IMR-90 (cell line): ENCODE measurements around the gene CMC2. TPM values are rescaled to one million over a fixed set of nuclear protein-coding genes. Genes with fewer than 3 reads are reported as not detected.

Experiments
- ATAC-seq: fragments of 200-7000 bp; cut with Tn5 transposase; 2 replicates; pipeline ENCODE4 v1.9.1; 2020; ENCODE audit warnings: low read depth, mild to moderate bottlenecking, moderate library complexity
- BruUV-seq: library from RNA; stranded (reverse); fragments of 400-500 nt; replicated peaks from 2 replicates; lab custom pipeline; 2021; lab: Mats Ljungman, UMichigan
- CTCF ChIA-PET: fragments of 300-600 bp; formaldehyde crosslinking; extraction: SDS; loops from one replicate; lab custom pipeline; 2021; ENCODE audit warnings: antibody characterized with exemption; lab: Yijun Ruan, JAX
- POLR2A ChIA-PET: fragments of 300-600 bp; sonication (Branson Sonifier 250); formaldehyde crosslinking; loops from one replicate; lab custom pipeline; 2022; ENCODE audit warnings: antibody characterized with exemption; ENCODE audit not compliant: unreplicated experiment; lab: Charles Lee
- DNase-seq: peaks from one replicate; pipeline ENCODE4 v3.0.0; 2013
- H2AFZ ChIP-seq: replicated peaks from 2 replicates; pipeline ENCODE3; 2013; ENCODE audit warnings: low read length, mild to moderate bottlenecking; ENCODE audit not compliant: poor library complexity
- H2AK5ac ChIP-seq: 2 replicates; pipeline ENCODE4 v1.6.1; 2013; ENCODE audit warnings: low read depth, low read length, inconsistent platforms
- H2AK9ac ChIP-seq: replicated peaks from 2 replicates; pipeline ENCODE3; 2013; ENCODE audit warnings: mild to moderate bottlenecking, low read depth, low read length, moderate library complexity; ENCODE audit not compliant: poor library complexity
- H2BK120ac ChIP-seq: 2 replicates; pipeline ENCODE4 v1.6.1; 2013; ENCODE audit warnings: low read depth, low read length, inconsistent platforms
- H2BK15ac ChIP-seq: 3 replicates; pipeline ENCODE4 v1.6.1; 2013; ENCODE audit warnings: low read depth, low read length, inconsistent platforms
- H2BK20ac ChIP-seq: 2 replicates; pipeline ENCODE4 v1.6.1; 2013; ENCODE audit warnings: low read depth, mild to moderate bottlenecking, inconsistent platforms, low read length, moderate library complexity
- H2BK5ac ChIP-seq: 2 replicates; pipeline ENCODE4 v1.6.1; 2013; ENCODE audit warnings: mild to moderate bottlenecking, low read depth, low read length, inconsistent platforms; ENCODE audit not compliant: poor library complexity, severe bottlenecking
- H3K14ac ChIP-seq: replicated peaks from 2 replicates; pipeline ENCODE4 v1.6.1; 2013; ENCODE audit warnings: low read depth, low read length, inconsistent platforms
- H3K18ac ChIP-seq: 2 replicates; pipeline ENCODE4 v1.6.1; 2013; ENCODE audit warnings: low read depth, low read length, control low read depth
- H3K23ac ChIP-seq: 2 replicates; pipeline ENCODE4 v1.6.1; 2013; ENCODE audit warnings: low read depth, low read length, inconsistent platforms
- H3K27ac ChIP-seq: 2 replicates; pipeline ENCODE4 v1.5.1; 2013; ENCODE audit warnings: mild to moderate bottlenecking, control low read depth, low read length; ENCODE audit not compliant: insufficient read depth
- H3K27me3 ChIP-seq: 2 replicates; pipeline ENCODE4 v1.6.1; 2013; ENCODE audit warnings: low read length; ENCODE audit not compliant: control insufficient read depth, insufficient read depth
- H3K36me3 ChIP-seq: 2 replicates; pipeline ENCODE4 v1.6.1; 2013; ENCODE audit warnings: low read length, mixed read lengths; ENCODE audit not compliant: control insufficient read depth, insufficient read depth
- H3K4ac ChIP-seq: 2 replicates; pipeline ENCODE4 v1.6.1; 2013; ENCODE audit warnings: low read depth, low read length, inconsistent platforms
- H3K4me1 ChIP-seq: 2 replicates; pipeline ENCODE4 v1.6.1; 2013; ENCODE audit warnings: low read length, mixed read lengths; ENCODE audit not compliant: control insufficient read depth, insufficient read depth
- H3K4me2 ChIP-seq: 2 replicates; pipeline ENCODE4 v1.6.1; 2013; ENCODE audit warnings: low read depth, mild to moderate bottlenecking, control low read depth, low read length, moderate library complexity
- H3K4me3 ChIP-seq: 2 replicates; pipeline ENCODE4 v1.5.1; 2013; ENCODE audit warnings: low read depth, mild to moderate bottlenecking, control low read depth, low read length, moderate library complexity; ENCODE audit not compliant: insufficient read depth
- H3K56ac ChIP-seq: 2 replicates; pipeline ENCODE4 v1.6.1; 2013; ENCODE audit warnings: low read length, inconsistent platforms; ENCODE audit not compliant: insufficient read depth; ENCODE audit errors: extremely low read depth
- H3K79me1 ChIP-seq, 2 experiments: 2 replicates each; pipeline ENCODE4 v1.6.1; 2013; ENCODE audit warnings: low read length in 2 of 2, inconsistent platforms in 1 of 2, low read depth in 1 of 2
- H3K9ac ChIP-seq: 2 replicates; pipeline ENCODE4 v1.6.1; 2013; ENCODE audit warnings: low read depth, low read length, control low read depth
- H3K9me1 ChIP-seq: 2 replicates; pipeline ENCODE4 v1.6.1; 2013; ENCODE audit warnings: low read length, inconsistent platforms; ENCODE audit not compliant: insufficient read depth
- H3K9me3 ChIP-seq: 2 replicates; pipeline ENCODE4 v1.6.1; 2013; ENCODE audit warnings: low read length; ENCODE audit not compliant: control insufficient read depth, insufficient read depth
- H4K20me1 ChIP-seq: 2 replicates; pipeline ENCODE4 v1.6.1; 2013; ENCODE audit warnings: low read length, inconsistent platforms; ENCODE audit not compliant: insufficient read depth
- H4K5ac ChIP-seq: 2 replicates; pipeline ENCODE4 v1.6.1; 2013; ENCODE audit warnings: mild to moderate bottlenecking, low read depth, low read length, control low read depth
- H4K8ac ChIP-seq, 2 experiments: 2 replicates each; pipeline ENCODE4 v1.6.1; 2013; ENCODE audit warnings: low read depth in 2 of 2, low read length in 2 of 2, control low read depth in 1 of 2, inconsistent platforms in 1 of 2
- H4K91ac ChIP-seq: 2 replicates; pipeline ENCODE4 v1.6.1; 2013; ENCODE audit warnings: low read depth, low read length, inconsistent platforms; ENCODE audit not compliant: insufficient read depth
- BHLHE40 ChIP-seq: fragments of 150-350 bp; IDR thresholded peaks from 2 replicates; pipeline ENCODE4 v1.6.1; 2016; ENCODE audit warnings: mild to moderate bottlenecking, low read depth, low read length
- CEBPB ChIP-seq: IDR thresholded peaks from 2 replicates; pipeline ENCODE4 v1.6.1; 2012; ENCODE audit warnings: low read depth, low read length, improper control_type of control experiment
- CHD1 ChIP-seq: IDR thresholded peaks from 2 replicates; pipeline ENCODE4 v1.6.1; 2012; ENCODE audit warnings: low read depth, low read length, improper control_type of control experiment
- FOS ChIP-seq: fragments of 150-350 bp; IDR thresholded peaks from 2 replicates; pipeline ENCODE4 v1.6.1; 2016; ENCODE audit warnings: low read depth, low read length
- MAFK ChIP-seq: IDR thresholded peaks from 2 replicates; pipeline ENCODE4 v1.6.1; 2012; ENCODE audit warnings: low read depth, low read length, improper control_type of control experiment
- MAZ ChIP-seq: IDR thresholded peaks from 2 replicates; pipeline ENCODE4 v1.6.1; 2012; ENCODE audit warnings: low read depth, mild to moderate bottlenecking, low read length, improper control_type of control experiment, moderate library complexity, borderline replicate concordance
- MXI1 ChIP-seq: IDR thresholded peaks from 2 replicates; pipeline ENCODE4 v1.6.1; 2012; ENCODE audit warnings: low read depth, mild to moderate bottlenecking, low read length, moderate library complexity, borderline replicate concordance
- NFE2L2 ChIP-seq: fragments of 150-350 bp; IDR thresholded peaks from 2 replicates; pipeline ENCODE4 v1.6.1; 2016; ENCODE audit warnings: low read depth, mild to moderate bottlenecking, low read length
- POLR2A ChIP-seq: IDR thresholded peaks from 2 replicates; pipeline ENCODE4 v1.6.1; 2012; ENCODE audit warnings: mild to moderate bottlenecking, low read depth, low read length
- RCOR1 ChIP-seq: IDR thresholded peaks from 2 replicates; pipeline ENCODE4 v1.6.1; 2012; ENCODE audit warnings: mild to moderate bottlenecking, low read length, improper control_type of control experiment; ENCODE audit not compliant: insufficient replicate concordance
- RFX5 ChIP-seq: IDR thresholded peaks from 2 replicates; pipeline ENCODE4 v1.8.0; 2012; ENCODE audit warnings: low read depth, mild to moderate bottlenecking, low read length, moderate library complexity
- SMC3 ChIP-seq: fragments of 150-350 bp; IDR thresholded peaks from 2 replicates; pipeline ENCODE4 v1.6.1; 2016; ENCODE audit warnings: low read depth, mild to moderate bottlenecking, antibody characterized with exemption, low read length, moderate library complexity
- WGBS, 2 experiments: methylation state at CpG; one replicate each; pipeline versions ENCODE4 v1.1.5 to v1.1.7; 2013; ENCODE audit warnings: missing lambda C conversion rate in 2 of 2; ENCODE audit not compliant: insufficient read length in 1 of 2; ENCODE audit errors: extremely low coverage in 2 of 2; 5-methylcytosine and 5-hydroxymethylcytosine counted together
- dilution Hi-C: fragments of 300-500 bp; cut with HindIII; formaldehyde crosslinking; loops from one replicate; pipeline ENCODE4 v1.14.3; 2018; ENCODE audit warnings: low sequenced_read_pairs; ENCODE audit not compliant: unreplicated experiment
- in situ Hi-C: fragments of 300-500 bp; cut with MboI; formaldehyde crosslinking; loops from 3 replicates; pipeline ENCODE4 v1.14.3; 2019; ENCODE audit warnings: low sequenced_read_pairs, inconsistent platforms, mixed read lengths
- intact Hi-C: fragments of 100-400 bp; cut with micrococcal nuclease; formaldehyde crosslinking; loops from 2 replicates; pipeline ENCODE4 v1.10.0; 2022
- polyA plus RNA-seq, 3 experiments: library from polyadenylated mRNA; depleted of rRNA; stranded (reverse); fragments of >200 nt; gene quantifications; 2 replicates each; pipeline ENCODE4 v1.2.3, GENCODE V29; 2012; ENCODE audit warnings: low replicate concordance in 1 of 3
- total RNA-seq: library from RNA; depleted of rRNA; stranded (reverse); fragments of >200 nt; gene quantifications from 2 replicates; pipeline ENCODE4 v1.2.3, GENCODE V29; 2012
- TF ChIP-seq, protein P1 (sequence below): fragments of 150-350 bp; IDR thresholded peaks from 2 replicates; pipeline ENCODE4 v1.6.1; 2016; ENCODE audit warnings: low read depth, mild to moderate bottlenecking, low read length, moderate library complexity, borderline replicate concordance
- TF ChIP-seq, protein P2 (sequence below): conservative IDR thresholded peaks from 2 replicates; pipeline ENCODE4 v1.5.1; 2012; ENCODE audit warnings: mild to moderate bottlenecking, low read depth, low read length, improper control_type of control experiment
- TF ChIP-seq, protein P3 (sequence below): fragments of 150-350 bp; IDR thresholded peaks from 2 replicates; pipeline ENCODE4 v1.6.1; 2017; ENCODE audit warnings: mild to moderate bottlenecking, antibody characterized with exemption, low read length, low read depth

Gene CMC2
- total and polyA plus RNA-seq, 2 of the 4 experiments (the other 2 are of a cell fraction): 57.0 to 104 TPM

DNA sequence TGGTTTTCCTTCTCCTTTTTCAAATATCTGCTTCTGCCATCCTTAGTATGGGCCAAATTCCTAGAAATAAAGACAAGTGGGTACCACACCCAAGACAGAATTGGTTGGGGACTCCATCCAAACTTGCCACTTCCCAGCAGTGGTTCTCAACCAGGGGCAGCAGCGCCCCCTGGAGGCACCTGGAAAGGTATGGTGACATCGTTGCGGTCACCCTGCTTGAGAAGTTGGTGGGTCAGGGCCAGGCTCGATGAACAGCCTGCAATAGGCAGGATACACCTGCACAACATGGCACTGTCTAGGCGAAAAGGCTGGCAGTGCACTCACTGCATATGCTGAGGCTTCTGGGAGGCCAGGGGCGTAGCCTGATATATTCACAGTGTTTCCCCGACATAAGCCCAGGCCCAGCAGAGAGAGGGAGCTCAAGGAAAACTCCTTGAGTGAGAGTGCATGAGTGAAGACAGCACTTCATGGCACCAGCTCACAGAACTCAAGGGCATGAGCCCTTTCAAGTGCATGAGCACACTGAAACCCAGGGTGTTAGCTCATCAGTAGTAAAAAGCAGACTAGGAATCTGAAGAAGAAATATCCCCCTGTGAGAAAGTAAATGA lies 57.7 kb downstream of the CMC2 start:
- no peak overlapping the region for H2BK120ac ChIP-seq
- H4K91ac ChIP-seq: no peak overlapping the region
- no peak overlapping the region for H3K9ac ChIP-seq
- peaks cover 3% of the 10 kb centered on the region; the same call in 1 of the 2 replicates for H3K9me3 ChIP-seq
- H2BK20ac ChIP-seq: no peak overlapping the region
- H3K56ac ChIP-seq: no peak overlapping the region
- H3K27ac ChIP-seq: no peak overlapping the region
- no TSS peak for BruUV-seq
- no peaks in the 10 kb centered on the region for H4K20me1 ChIP-seq
- H3K27me3 ChIP-seq: peaks cover 3% of the 10 kb centered on the region; the same call in 1 of the 2 replicates
- ChIA-PET POLR2A (no interaction called here), CTCF (interaction anchor here (0.6 to 0.9 kb wide), 2 partner anchors 54 to 107 kb away, joined by 3 to 4 read pairs; no protein-coding TSS in a partner anchor)
- ATAC-seq (peak; percentile 48; the same call in 1 of the 2 replicates), DNase-seq (peak; percentile 20)
- no peak overlapping the region for H2BK15ac ChIP-seq
- dilution Hi-C loops: no loop called here
- H3K18ac ChIP-seq: no peak overlapping the region
- WGBS, 2 experiments: 37% methylated on average over 2 of the region's 7 CpGs; no CpG with 5 or more reads in 1 of the 2 experiments
- H2AK9ac ChIP-seq: no peak overlapping the region
- H3K4me3 ChIP-seq: no peak overlapping the region
- H2BK5ac ChIP-seq: no peak overlapping the region
- intact Hi-C loops: no loop called here
- H3K14ac ChIP-seq: no peak overlapping the region
- H3K79me1 ChIP-seq: no peaks in the 10 kb centered on the region
- H4K5ac ChIP-seq: no peak overlapping the region
- no peak overlapping the region for H2AK5ac ChIP-seq
- peak overlapping the region; percentile 64 for H2AFZ ChIP-seq
- H3K4me1 ChIP-seq: no peaks in the 10 kb centered on the region
- H3K4ac ChIP-seq: no peak overlapping the region; the same call in 1 of the 2 replicates
- in situ Hi-C loops: no loop called here
- H3K36me3 ChIP-seq: no peaks in the 10 kb centered on the region
- H4K8ac ChIP-seq: no peak overlapping the region
- no peaks in the 10 kb centered on the region for H3K9me1 ChIP-seq
- no peak overlapping the region; the same call in 1 of the 2 replicates for H3K23ac ChIP-seq
- H3K4me2 ChIP-seq: no peak overlapping the region
- TF ChIP-seq FOS: no peak
- TF ChIP-seq POLR2A: no peak
- no peak for TF ChIP-seq NFE2L2
- TF ChIP-seq MAZ: no peak
- TF ChIP-seq SMC3: 0 out of 2 replicates have a peak, but pooled peaks have one; percentile 24
- no peak for TF ChIP-seq RCOR1
- TF ChIP-seq CEBPB: no peak
- TF ChIP-seq, protein P1, sequence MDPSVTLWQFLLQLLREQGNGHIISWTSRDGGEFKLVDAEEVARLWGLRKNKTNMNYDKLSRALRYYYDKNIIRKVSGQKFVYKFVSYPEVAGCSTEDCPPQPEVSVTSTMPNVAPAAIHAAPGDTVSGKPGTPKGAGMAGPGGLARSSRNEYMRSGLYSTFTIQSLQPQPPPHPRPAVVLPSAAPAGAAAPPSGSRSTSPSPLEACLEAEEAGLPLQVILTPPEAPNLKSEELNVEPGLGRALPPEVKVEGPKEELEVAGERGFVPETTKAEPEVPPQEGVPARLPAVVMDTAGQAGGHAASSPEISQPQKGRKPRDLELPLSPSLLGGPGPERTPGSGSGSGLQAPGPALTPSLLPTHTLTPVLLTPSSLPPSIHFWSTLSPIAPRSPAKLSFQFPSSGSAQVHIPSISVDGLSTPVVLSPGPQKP: no peak
- no peak for TF ChIP-seq RFX5
- TF ChIP-seq BHLHE40: no peak
- TF ChIP-seq CHD1: no peak
- TF ChIP-seq MAFK: no peak
- TF ChIP-seq MXI1: no peak
- TF ChIP-seq, protein P2, sequence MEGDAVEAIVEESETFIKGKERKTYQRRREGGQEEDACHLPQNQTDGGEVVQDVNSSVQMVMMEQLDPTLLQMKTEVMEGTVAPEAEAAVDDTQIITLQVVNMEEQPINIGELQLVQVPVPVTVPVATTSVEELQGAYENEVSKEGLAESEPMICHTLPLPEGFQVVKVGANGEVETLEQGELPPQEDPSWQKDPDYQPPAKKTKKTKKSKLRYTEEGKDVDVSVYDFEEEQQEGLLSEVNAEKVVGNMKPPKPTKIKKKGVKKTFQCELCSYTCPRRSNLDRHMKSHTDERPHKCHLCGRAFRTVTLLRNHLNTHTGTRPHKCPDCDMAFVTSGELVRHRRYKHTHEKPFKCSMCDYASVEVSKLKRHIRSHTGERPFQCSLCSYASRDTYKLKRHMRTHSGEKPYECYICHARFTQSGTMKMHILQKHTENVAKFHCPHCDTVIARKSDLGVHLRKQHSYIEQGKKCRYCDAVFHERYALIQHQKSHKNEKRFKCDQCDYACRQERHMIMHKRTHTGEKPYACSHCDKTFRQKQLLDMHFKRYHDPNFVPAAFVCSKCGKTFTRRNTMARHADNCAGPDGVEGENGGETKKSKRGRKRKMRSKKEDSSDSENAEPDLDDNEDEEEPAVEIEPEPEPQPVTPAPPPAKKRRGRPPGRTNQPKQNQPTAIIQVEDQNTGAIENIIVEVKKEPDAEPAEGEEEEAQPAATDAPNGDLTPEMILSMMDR: peak; percentile 41
- TF ChIP-seq, protein P3, sequence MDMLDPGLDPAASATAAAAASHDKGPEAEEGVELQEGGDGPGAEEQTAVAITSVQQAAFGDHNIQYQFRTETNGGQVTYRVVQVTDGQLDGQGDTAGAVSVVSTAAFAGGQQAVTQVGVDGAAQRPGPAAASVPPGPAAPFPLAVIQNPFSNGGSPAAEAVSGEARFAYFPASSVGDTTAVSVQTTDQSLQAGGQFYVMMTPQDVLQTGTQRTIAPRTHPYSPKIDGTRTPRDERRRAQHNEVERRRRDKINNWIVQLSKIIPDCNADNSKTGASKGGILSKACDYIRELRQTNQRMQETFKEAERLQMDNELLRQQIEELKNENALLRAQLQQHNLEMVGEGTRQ: no peak
